Kidney (tissue), 14 donors: Measurements from ENCODE around the gene GIPC3. TPM values are rescaled to one million over a fixed set of nuclear protein-coding genes. Genes with fewer than 3 reads are reported as not detected.

Experiments
- DNase-seq, 5 donors: peaks; one replicate each; pipeline ENCODE4 v3.0.0-alpha.2; 2013 to 2020
- FAIRE-seq: peaks from 2 replicates; lab custom pipeline; 2012; peaks lifted over from hg19 to GRCh38; lab: Jason Lieb, UNC
- H3K27ac ChIP-seq, 2 donors: one replicate each; pipeline ENCODE4 v1.7.0; 2013; ENCODE audit warnings: low read depth in 2 of 2, low read length in 2 of 2, inconsistent platforms in 1 of 2
- H3K27me3 ChIP-seq: one replicate; pipeline ENCODE4 v1.7.1; 2013; ENCODE audit warnings: low read length, inconsistent platforms; ENCODE audit not compliant: control insufficient read depth, insufficient read depth
- H3K36me3 ChIP-seq, 3 donors: one replicate each; pipeline versions ENCODE4 v1.7.0 to v1.7.1; 2013; ENCODE audit warnings: low read length in 3 of 3, control low read depth in 1 of 3, inconsistent platforms in 1 of 3; ENCODE audit not compliant: insufficient read depth in 3 of 3, control insufficient read depth in 2 of 3
- H3K4me1 ChIP-seq, 3 donors: one replicate each; pipeline versions ENCODE4 v1.7.0 to v1.7.1; 2013; ENCODE audit warnings: low read length in 3 of 3, inconsistent platforms in 1 of 3, low read depth in 1 of 3; ENCODE audit not compliant: control insufficient read depth in 2 of 3, insufficient read depth in 2 of 3
- H3K4me3 ChIP-seq, 3 donors: one replicate each; pipeline versions ENCODE4 v1.7.0 to v1.8.1; 2013; ENCODE audit warnings: low read length in 3 of 3, control low read depth in 1 of 3, inconsistent platforms in 1 of 3
- H3K9ac ChIP-seq, 3 donors: one replicate each; pipeline versions ENCODE4 v1.7.0 to v1.7.1; 2013; ENCODE audit warnings: low read length in 3 of 3, control low read depth in 1 of 3, inconsistent platforms in 1 of 3
- H3K9me3 ChIP-seq, 3 donors: one replicate each; pipeline versions ENCODE4 v1.7.0 to v1.7.1; 2013; ENCODE audit warnings: low read length in 3 of 3, control low read depth in 1 of 3, inconsistent platforms in 1 of 3; ENCODE audit not compliant: control insufficient read depth in 2 of 3, insufficient read depth in 1 of 3
- intact Hi-C: fragments of 100-400 bp; cut with DNase I; formaldehyde crosslinking; loops from one replicate; pipeline ENCODE4 v1.11.1; 2022
- polyA plus RNA-seq: library from polyadenylated mRNA; stranded (reverse); fragments of 350-450 nt; fragmentation: Illumina TruSeq; extraction: RNeasy Lipid Tissue Mini Kit (QIAGEN cat#74804); gene quantifications from one replicate; pipeline ENCODE4 v1.2.3, GENCODE V29; 2014; ENCODE audit warnings: low read depth, low replicate concordance; ENCODE audit not compliant: insufficient read depth
- total RNA-seq: library from RNA; stranded (reverse); fragmentation: NEBNext Ultra II Directional; extraction: Animal tissue kit (Norgen Biotek cat#: 25700); gene quantifications from one replicate; pipeline ENCODE4 v1.2.1, GENCODE V29; 2021
- TF ChIP-seq, protein P1 (sequence below): IDR thresholded peaks from 3 replicates; pipeline ENCODE4 v1.5.1; 2012; ENCODE audit warnings: mild to moderate bottlenecking, moderate library complexity, borderline replicate concordance; ENCODE audit not compliant: insufficient read depth; ENCODE audit errors: extremely low read depth
- donor health status: control.
- donor health status: control.
- donor health status: control.
- donor health status: control.
- donor health status: control.
- donor health status: DM: yes; HTN: yes; CAD: no.
- donor health status: Normal renal cell carcinoma (clear cell type).

Gene GIPC3
- total and polyA plus RNA-seq, 2 donors from 2014 or later, result 2.1 TPM

DNA sequence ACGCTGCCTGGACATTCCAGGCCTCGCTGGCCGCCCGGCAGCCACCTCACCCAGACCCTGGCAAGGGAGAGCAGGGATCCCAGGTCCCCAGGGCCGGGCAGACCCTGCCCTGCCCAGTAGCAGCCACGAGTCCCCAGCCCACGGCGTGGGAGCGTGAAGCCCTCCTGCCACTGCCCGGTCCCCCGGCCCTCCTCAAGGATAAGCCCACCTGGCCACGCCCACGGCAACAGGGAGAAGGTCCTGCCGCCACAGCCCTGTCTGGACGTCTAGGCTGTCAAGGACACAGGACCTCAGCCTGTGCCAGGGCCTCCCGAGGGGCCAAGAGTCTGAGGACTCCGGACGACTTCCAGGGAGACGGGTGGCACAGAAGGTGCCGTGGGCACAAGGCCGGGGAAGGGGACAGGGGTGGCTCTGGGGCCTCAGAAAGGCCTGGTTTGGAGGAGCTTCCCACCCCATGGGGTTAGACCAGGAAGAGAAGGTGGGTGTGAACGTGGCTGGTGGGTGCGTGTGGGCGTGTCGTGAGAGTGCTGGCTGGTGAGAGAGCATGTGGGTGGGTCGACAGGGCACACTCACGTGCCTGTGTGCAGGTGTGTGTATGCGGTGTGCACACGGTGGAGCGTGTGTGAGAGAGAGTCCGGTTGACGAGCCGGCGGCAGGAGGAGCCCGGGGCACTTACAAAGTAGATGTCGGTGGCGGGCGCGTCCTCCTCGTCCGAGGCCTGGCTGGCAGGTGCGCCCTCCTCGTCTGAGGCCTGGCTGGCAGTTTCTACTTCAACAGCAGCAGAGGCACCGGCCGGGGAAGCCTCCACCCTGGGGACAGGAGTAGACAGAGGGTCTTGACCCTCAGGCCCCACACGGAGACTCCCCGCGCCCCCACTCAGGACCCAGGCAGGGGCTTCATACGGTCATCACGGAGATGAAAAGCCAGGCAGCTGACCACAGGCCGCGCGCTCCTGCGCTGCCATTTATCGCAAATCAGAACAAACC is 53.2 kb downstream of the GIPC3 start:
- H3K27me3 ChIP-seq, result no peaks in the 10 kb centered on the region
- TF ChIP-seq, protein P1, sequence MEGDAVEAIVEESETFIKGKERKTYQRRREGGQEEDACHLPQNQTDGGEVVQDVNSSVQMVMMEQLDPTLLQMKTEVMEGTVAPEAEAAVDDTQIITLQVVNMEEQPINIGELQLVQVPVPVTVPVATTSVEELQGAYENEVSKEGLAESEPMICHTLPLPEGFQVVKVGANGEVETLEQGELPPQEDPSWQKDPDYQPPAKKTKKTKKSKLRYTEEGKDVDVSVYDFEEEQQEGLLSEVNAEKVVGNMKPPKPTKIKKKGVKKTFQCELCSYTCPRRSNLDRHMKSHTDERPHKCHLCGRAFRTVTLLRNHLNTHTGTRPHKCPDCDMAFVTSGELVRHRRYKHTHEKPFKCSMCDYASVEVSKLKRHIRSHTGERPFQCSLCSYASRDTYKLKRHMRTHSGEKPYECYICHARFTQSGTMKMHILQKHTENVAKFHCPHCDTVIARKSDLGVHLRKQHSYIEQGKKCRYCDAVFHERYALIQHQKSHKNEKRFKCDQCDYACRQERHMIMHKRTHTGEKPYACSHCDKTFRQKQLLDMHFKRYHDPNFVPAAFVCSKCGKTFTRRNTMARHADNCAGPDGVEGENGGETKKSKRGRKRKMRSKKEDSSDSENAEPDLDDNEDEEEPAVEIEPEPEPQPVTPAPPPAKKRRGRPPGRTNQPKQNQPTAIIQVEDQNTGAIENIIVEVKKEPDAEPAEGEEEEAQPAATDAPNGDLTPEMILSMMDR, result no peak
- no peaks in the 10 kb centered on the region for H3K9me3 ChIP-seq
- H3K4me3 ChIP-seq, result no peak overlapping the region
- intact Hi-C loops, result no loop called here
- H3K27ac ChIP-seq, result no peak overlapping the region
- H3K36me3 ChIP-seq, result peaks cover 0 to 4% (median 4%) of the 10 kb centered on the region in 3 donors
- FAIRE-seq (no peak), DNase-seq (no peak)
- no peak overlapping the region for H3K9ac ChIP-seq
- H3K4me1 ChIP-seq, result no peaks in the 10 kb centered on the region

DNA sequence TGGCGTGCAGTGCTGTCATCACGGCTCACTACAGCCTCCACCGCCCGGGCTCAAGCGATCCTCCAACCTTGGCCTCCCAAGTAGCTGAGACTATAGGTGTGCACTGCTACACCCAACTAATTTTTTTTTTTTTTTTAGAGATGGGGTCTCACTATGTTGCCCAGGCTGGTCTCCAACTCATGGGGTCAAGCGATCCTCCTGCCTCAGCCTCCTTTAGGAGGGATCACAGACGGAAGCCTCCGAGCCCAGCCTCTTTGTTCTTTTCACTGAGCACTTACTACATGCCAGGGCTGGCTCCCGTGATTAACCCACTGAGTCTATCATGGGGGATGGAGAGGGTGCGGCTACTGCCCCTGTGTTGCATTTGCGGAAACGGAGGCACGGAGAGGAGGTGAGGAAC is 54.2 kb downstream of the GIPC3 start:
- Histone ChIP-seq H3K9me3 (no peaks in the 10 kb centered on the region), H3K36me3 (peaks cover 0 to 4% (median 4%) of the 10 kb centered on the region in 3 donors), H3K27me3 (no peaks in the 10 kb centered on the region), H3K9ac (no peak overlapping the region), H3K4me3 (no peak overlapping the region), H3K4me1 (no peaks in the 10 kb centered on the region), H3K27ac (no peak overlapping the region)
- DNase-seq (no peak), FAIRE-seq (no peak)
- TF ChIP-seq, protein P1, result no peak
- intact Hi-C loops, result no loop called here

DNA sequence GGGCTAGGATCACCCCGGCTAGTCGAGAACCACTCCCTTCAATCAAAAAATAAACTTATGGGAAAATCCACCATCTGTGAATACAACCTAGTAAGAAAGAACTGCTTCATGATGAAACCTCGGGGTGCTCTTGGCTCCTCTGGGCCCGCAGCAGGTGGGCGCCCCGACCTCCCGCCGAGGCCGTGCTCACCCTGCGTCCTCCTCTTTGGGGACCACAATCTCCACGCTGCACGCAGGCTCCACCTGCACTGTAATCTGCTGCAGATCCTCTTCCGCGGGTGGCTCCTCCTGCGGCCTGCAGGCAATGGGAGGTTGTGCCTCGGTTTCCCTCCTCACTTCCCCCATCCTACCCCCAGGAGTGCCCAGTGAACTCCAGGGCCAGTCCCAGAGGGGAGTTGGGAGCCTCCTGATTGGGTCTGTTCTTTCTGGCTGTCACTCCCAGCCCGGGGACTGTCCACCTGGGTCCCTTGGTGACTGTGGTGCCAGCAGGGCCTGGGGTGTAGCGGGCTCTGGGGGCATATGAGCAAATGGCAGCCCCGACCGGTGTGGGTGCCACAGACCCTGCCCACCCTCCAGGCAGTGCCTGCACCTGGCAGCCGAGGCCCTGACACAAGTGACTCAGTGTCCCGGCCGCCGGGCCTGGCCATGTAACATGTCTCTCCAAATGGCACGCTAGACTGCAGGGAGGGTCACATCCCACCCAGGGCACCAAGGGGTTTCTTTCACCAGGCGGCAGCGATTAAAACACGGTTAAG is 56.4 kb downstream of the GIPC3 start:
- H3K9ac ChIP-seq, result no peak overlapping the region
- no peaks in the 10 kb centered on the region for H3K9me3 ChIP-seq
- FAIRE-seq, result no peak
- TF ChIP-seq, protein P1, result no peak
- H3K4me3 ChIP-seq, result no peak overlapping the region
- no peak overlapping the region for H3K27ac ChIP-seq
- peaks cover 0 to 7% (median 6%) of the 10 kb centered on the region in 3 donors for H3K36me3 ChIP-seq
- intact Hi-C loops, result no loop called here
- H3K4me1 ChIP-seq, result no peaks in the 10 kb centered on the region
- H3K27me3 ChIP-seq, result no peaks in the 10 kb centered on the region
- no peak for DNase-seq
